Mesothelial cell of epicardium (in vitro differentiated cells): Measurements from ENCODE around the gene SPACA1. TPM values are rescaled to one million over a fixed set of nuclear protein-coding genes. Genes with fewer than 3 reads are reported as not detected.

Source experiments
- total RNA-seq: library from RNA; stranded (reverse); gene quantifications from 3 replicates; pipeline ENCODE4 v1.2.1, GENCODE V29; 2021

SPACA1 gene
- total RNA-seq, 1 donor from 2014 or later, result not detected

Other genes with a start within 250 kb of the SPACA1 start
- gene CNR1, start 118.5 kb downstream of the SPACA1 start, total RNA-seq, result 6.2 to 6.9 TPM (median 6.3 TPM) in 3 replicates